GM12873 (cell line): ENCODE data around the gene BRS3.

Experiments
- TF ChIP-seq, protein P1 (sequence below): IDR thresholded peaks from 2 replicates; pipeline ENCODE4 v1.5.1; 2012; ENCODE audit warnings: low read depth, mild to moderate bottlenecking, moderate library complexity, low read length, control low read depth; ENCODE audit not compliant: insufficient read depth; ENCODE audit errors: missing control alignments

The BRS3 gene

DNA sequence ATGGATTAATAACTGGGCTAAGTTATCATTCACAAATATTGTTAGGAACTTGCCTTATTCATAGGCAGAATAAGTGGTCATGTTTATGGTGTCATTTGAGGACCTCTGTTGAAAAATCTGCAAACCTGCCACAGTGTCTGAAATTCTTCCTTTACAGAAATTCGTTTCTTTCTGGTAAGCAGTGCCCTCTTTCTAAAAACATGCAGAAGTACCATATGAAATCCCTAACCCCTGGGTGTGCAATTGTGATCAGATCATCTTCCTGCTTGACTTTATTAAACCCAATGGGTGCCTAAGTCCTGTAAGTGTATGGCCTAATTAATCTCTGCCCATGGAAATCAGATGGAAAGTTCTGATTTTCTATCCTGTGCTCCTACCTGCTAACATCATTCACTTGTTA, 5.3 kb downstream of the BRS3 start:
- TF ChIP-seq, protein P1, sequence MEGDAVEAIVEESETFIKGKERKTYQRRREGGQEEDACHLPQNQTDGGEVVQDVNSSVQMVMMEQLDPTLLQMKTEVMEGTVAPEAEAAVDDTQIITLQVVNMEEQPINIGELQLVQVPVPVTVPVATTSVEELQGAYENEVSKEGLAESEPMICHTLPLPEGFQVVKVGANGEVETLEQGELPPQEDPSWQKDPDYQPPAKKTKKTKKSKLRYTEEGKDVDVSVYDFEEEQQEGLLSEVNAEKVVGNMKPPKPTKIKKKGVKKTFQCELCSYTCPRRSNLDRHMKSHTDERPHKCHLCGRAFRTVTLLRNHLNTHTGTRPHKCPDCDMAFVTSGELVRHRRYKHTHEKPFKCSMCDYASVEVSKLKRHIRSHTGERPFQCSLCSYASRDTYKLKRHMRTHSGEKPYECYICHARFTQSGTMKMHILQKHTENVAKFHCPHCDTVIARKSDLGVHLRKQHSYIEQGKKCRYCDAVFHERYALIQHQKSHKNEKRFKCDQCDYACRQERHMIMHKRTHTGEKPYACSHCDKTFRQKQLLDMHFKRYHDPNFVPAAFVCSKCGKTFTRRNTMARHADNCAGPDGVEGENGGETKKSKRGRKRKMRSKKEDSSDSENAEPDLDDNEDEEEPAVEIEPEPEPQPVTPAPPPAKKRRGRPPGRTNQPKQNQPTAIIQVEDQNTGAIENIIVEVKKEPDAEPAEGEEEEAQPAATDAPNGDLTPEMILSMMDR: no peak

DNA sequence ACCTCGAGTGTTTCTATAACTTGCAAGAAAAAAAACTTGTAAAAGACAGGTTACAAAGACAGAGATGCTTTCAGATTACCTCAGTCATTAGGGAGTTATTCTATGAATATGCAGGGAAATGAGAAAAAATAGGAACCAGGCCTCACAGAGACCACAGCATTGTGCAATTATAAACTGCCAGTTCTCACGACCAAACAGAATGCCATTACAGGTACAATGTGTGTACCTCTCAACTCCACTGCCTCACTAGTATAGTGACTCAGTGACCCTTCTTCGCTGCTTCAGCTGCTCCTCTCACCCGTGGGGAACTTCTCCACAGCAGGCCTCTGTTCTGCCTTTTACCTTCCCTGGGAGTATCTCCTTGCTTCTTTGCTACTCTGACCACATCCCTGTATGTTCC, 7.3 kb downstream of the BRS3 start:
- TF ChIP-seq, protein P1: no peak

DNA sequence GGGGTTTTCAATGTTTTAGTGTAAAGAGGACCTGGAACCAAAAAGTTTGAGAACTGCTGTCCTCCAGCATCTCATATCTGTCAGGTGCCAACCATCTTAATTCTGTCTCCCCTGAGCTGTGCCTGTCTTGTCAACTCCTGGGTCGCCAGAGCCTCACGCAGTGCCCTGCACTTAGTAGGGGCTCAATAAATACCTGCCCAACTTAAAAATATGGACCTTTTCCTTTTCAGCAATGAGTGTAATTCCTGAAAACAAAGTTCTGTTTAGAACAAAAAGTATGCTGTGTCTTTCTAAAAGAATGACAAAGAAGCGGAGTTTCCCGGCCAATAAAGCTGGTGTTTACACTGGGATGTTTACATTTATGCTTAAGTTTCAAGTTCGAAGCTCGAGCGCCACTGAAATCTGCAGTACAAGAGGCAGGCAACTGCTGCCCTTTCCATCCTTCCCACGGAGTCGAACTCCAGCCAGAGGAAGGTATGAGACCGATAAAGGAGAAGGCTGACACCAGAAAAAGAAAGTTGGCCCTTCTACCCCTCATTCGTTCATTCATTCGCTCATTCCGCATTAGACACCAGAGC, 8.5 kb downstream of the BRS3 start:
- TF ChIP-seq, protein P1: no peak

DNA sequence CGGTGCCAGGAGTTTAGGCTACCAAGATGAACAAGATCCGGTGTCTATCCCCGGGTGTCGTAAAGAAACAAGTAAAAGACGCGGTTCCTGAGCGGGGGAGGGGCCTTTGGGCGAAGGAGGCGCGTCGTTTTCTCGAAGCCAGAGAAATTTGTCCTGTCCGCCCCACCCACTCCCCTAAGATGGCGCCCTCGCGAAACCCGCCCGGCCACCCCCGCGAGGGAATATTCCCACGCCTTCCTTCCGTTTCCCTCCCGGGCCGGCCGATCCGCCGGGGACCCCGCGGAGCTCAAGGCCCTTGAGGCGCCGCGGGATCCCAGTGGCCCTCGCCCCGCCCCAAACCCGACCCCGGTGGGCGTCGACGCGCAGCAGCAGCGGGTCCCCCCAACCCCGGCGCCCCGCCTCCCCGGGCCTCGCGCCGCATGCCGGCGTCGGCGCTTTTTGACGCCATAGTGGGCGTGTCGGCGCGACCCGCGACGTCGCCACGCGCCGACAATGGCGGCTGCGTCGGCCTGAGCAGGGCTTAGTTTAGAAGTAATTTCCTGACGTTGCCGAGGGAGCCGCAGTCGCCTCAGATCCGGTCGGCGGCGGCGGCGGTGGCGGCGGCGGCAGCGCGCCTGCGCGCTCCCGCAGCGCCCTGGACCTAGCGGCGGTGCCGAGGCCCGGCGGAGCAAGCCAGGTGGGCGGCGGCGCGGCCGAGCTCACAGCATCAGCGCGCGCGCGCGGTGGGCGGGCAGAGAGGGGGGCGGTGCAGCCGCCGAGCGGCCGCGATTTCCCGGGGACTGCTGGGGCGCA, 9.2 kb downstream of the BRS3 start:
- TF ChIP-seq, protein P1: no peak

DNA sequence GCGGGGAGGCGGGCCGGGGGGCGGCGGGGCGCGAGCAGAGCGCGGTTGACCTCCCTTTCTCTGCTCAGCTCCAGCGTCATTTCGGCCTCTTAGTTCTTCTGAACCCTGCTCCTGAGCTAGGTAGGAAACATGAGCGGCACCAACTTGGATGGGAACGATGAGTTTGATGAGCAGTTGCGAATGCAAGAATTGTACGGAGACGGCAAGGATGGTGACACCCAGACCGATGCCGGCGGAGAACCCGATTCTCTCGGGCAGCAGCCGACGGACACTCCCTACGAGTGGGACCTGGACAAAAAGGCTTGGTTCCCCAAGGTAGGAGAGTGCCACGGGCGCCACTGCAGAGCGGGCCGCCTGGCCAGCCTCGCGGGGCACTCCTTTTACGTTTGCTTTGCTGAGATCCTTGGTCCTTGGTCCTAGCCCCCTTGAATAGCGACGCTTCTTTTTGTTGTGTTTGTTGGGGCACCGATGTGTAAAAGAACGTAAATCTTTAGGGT, 9.9 kb downstream of the BRS3 start, which contains the start of gene HTATSF1:
TSS of gene HTATSF1 (plus strand) at position 37 of the 497 bp plus-strand sequence. CDS start at position 130, 93 bp downstream.
- TF ChIP-seq, protein P1: no peak

DNA sequence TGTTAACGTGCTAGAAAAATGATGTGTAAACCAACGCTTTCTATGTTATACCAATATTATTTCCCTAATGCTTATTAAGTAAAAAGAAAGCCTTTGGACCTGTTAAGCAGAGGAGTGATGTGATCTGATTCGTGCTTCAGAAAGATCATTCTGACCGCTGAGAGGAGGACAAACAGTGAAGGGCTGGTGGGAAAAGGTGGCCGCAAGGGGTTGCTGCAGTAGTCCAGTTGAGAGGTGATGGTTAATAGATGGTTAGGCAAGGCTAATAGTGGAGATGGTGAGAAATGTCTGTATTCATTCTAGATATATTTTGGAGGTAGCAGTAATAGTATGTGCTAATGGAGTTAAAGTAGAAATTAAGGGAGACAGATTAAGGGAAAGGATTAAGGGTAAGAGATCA, 31.3 kb downstream of the BRS3 start:
- TF ChIP-seq, protein P1: no peak

DNA sequence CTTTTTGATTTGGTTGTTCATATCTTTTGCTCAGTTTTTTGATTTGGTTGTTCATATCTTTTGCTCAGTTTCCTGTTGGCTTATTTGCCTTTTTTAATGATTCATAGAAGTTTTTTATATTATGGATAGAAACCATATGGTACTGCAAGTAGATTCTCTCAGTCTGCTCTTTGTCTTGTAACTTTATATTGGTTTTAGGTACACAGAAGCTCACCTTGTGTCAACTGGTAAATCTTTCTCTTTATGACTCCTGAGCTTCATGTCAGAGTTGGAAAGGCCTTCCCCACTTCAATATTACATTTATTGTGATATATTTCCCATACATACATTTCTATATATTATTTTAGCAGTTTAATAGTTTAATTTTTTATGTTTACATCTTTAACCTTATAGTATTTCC, 36.0 kb downstream of the BRS3 start:
- TF ChIP-seq, protein P1: no peak
